ENCODE measurements around the gene TMEM209.

Gene TMEM209

DNA sequence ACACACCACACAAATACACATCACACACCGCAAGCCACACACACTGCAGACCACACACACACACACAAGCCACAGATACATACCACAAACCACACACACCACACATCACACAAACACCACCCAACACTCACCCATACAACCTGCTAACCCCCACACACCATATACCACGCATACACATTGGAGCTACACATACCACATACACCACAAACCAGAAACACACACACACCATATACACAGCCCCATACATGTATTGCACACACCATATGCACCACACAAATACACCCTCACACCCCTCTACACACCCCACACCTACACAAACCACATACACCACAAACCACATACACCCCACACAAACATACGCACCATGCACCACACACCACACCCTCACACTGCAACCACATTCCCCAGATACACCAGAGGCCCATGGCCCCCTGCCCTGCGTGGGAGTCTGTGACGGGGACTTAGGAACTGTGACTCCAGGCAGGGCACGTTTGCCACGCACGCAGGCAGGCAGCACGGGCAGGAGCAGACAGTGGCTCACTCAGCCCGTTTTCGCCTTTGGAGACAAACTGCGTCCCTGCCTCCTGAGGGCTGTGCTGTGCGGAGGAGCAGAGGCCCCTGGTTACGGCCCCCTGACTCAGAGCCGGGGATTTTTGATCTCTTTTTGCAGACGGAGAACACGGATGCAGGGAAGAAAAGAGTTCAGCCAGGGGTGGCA, 52.6 kb downstream of the TMEM209 start:
- TF ChIP-seq, protein P1, sequence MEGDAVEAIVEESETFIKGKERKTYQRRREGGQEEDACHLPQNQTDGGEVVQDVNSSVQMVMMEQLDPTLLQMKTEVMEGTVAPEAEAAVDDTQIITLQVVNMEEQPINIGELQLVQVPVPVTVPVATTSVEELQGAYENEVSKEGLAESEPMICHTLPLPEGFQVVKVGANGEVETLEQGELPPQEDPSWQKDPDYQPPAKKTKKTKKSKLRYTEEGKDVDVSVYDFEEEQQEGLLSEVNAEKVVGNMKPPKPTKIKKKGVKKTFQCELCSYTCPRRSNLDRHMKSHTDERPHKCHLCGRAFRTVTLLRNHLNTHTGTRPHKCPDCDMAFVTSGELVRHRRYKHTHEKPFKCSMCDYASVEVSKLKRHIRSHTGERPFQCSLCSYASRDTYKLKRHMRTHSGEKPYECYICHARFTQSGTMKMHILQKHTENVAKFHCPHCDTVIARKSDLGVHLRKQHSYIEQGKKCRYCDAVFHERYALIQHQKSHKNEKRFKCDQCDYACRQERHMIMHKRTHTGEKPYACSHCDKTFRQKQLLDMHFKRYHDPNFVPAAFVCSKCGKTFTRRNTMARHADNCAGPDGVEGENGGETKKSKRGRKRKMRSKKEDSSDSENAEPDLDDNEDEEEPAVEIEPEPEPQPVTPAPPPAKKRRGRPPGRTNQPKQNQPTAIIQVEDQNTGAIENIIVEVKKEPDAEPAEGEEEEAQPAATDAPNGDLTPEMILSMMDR (IDR thresholded peaks at IDR 0.05; ENCODE audit: poor library complexity, severe bottlenecking), result no peak
- H3K27ac ChIP-seq (ENCODE audit: poor library complexity, severe bottlenecking), result no peak overlapping the region
- H3K4me3 ChIP-seq (ENCODE audit: severe bottlenecking), result no peak overlapping the region
- DNase-seq (ENCODE audit: low spot score) (no peak), ATAC-seq (ENCODE audit: low read depth) (no peak)
- no peaks in the 10 kb centered on the region for H3K27me3 ChIP-seq (ENCODE audit: insufficient read depth, poor library complexity, severe bottlenecking)
- H3K4me1 ChIP-seq (ENCODE audit: insufficient read depth, poor library complexity, severe bottlenecking), result no peaks in the 10 kb centered on the region
- H3K36me3 ChIP-seq (ENCODE audit: low read depth), result no peaks in the 10 kb centered on the region; the same call in 1 of the 2 replicates
- H3K9me3 ChIP-seq (ENCODE audit: severe bottlenecking), result no peaks in the 10 kb centered on the region

- TF ChIP-seq, protein P1 (IDR thresholded peaks at IDR 0.05; ENCODE audit: poor library complexity, severe bottlenecking), result no peak
- Histone ChIP-seq H3K36me3 (ENCODE audit: low read depth) (no peaks in the 10 kb centered on the region), H3K4me1 (ENCODE audit: insufficient read depth, poor library complexity, severe bottlenecking) (no peaks in the 10 kb centered on the region), H3K27me3 (ENCODE audit: insufficient read depth, poor library complexity, severe bottlenecking) (no peaks in the 10 kb centered on the region), H3K9me3 (ENCODE audit: severe bottlenecking) (no peaks in the 10 kb centered on the region), H3K4me3 (ENCODE audit: severe bottlenecking) (no peak overlapping the region), H3K27ac (ENCODE audit: poor library complexity, severe bottlenecking) (no peak overlapping the region)
- no peak for ATAC-seq (ENCODE audit: low read depth)
- DNase-seq (ENCODE audit: low spot score), result no peak
These were observed 53.4 kb downstream of the TMEM209 start for GRCh38 chr7:130151591-130152492.

- no peak for ATAC-seq (ENCODE audit: low read depth)
- Histone ChIP-seq H3K9me3 (ENCODE audit: severe bottlenecking) (no peaks in the 10 kb centered on the region), H3K27ac (ENCODE audit: poor library complexity, severe bottlenecking) (no peak overlapping the region), H3K4me1 (ENCODE audit: insufficient read depth, poor library complexity, severe bottlenecking) (no peaks in the 10 kb centered on the region), H3K36me3 (ENCODE audit: low read depth) (no peaks in the 10 kb centered on the region), H3K4me3 (ENCODE audit: severe bottlenecking) (no peak overlapping the region), H3K27me3 (ENCODE audit: insufficient read depth, poor library complexity, severe bottlenecking) (no peaks in the 10 kb centered on the region)
- DNase-seq (ENCODE audit: low spot score), result no peak
- TF ChIP-seq, protein P1 (IDR thresholded peaks at IDR 0.05; ENCODE audit: poor library complexity, severe bottlenecking), result no peak
These were observed 54.6 kb downstream of the TMEM209 start for GRCh38 chr7:130150587-130150986.

DNA sequence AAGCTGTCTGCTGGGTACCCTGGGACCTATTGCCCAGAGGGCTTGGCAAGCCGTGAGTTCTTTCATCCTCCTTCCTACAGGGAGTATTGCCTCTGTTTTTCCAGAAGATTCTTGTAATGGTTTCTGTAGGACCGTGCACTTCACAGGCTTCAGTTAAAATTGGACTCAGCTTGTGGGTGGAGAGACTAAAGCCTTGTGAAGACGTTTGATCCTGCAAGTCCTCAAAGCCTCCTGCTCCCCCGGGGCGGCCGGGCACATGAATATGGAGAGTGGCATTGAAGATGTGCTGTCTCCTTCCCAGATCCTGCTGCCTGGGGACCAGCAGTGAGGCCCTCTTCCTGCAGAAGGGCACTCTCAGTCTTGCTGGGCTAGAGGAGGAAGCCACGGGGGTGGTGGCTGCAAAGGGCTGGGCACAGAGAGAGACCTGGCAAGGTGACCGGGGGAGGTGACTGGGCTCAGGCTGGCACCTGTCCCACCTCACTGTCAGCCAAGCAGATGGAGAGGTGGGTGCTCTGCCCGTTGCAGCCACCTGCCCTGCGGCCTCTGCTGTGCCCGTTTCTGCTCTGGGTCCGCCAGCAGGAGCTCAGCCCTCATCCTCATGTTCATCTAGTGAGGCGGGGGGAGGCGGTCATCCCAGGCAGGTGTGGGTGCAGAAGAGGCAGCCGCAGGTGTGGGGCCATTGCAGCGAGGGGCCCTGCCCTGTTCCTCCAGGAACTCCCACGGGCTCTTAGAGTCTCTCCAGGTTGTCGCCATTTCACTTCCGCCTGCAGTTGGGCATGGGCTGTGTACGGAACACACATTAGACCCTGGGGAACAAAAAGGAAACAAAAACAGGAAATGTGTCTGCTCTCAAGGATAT, 55.7 kb downstream of the TMEM209 start:
- TF ChIP-seq, protein P1 (IDR thresholded peaks at IDR 0.05; ENCODE audit: poor library complexity, severe bottlenecking), result no peak
- Histone ChIP-seq H3K27ac (ENCODE audit: poor library complexity, severe bottlenecking) (no peak overlapping the region), H3K36me3 (ENCODE audit: low read depth) (no peaks in the 10 kb centered on the region), H3K27me3 (ENCODE audit: insufficient read depth, poor library complexity, severe bottlenecking) (no peaks in the 10 kb centered on the region), H3K4me3 (ENCODE audit: severe bottlenecking) (no peak overlapping the region), H3K9me3 (ENCODE audit: severe bottlenecking) (no peaks in the 10 kb centered on the region), H3K4me1 (ENCODE audit: insufficient read depth, poor library complexity, severe bottlenecking) (peaks cover 6% of the 10 kb centered on the region)
- no peak for ATAC-seq (ENCODE audit: low read depth)
- DNase-seq (ENCODE audit: low spot score), result no peak

All from RWPE2 (cell line).